GM20000 (cell line): ENCODE measurements around the gene RAB6C.
"Not testable (repeated sequence)": the region's sequence is repeated elsewhere in the genome, so short reads cannot be mapped to it uniquely, and the experiment has no call there.

Experiments used
- DNase-seq: peaks from one replicate; pipeline ENCODE4 v3.0.0; 2012; ENCODE audit warnings: low spot score
- CTCF ChIP-seq: IDR thresholded peaks from 2 replicates; pipeline ENCODE4 v1.5.1; 2012; ENCODE audit warnings: mild to moderate bottlenecking, control low read depth; ENCODE audit errors: extremely low read depth, missing control alignments

The RAB6C gene

GRCh38 chr2:130019402-130019801, 39.9 kb downstream of the RAB6C start:
- no peak for TF ChIP-seq CTCF
- DNase-seq = no peak

- DNase-seq = not testable (repeated sequence)
Measured at GRCh38 chr2:130020069-130020468, 40.6 kb downstream of the RAB6C start.

GRCh38 chr2:130025931-130026330, 46.5 kb downstream of the RAB6C start:
- DNase-seq = not testable (repeated sequence)
